HEK293 (cell line): Measurements from ENCODE around the gene METTL21A.

Source experiments
- CTCF ChIA-PET: fragments of 350-600 bp; formaldehyde crosslinking; extraction: SDS; loops from one replicate; lab custom pipeline; 2021; ENCODE audit warnings: antibody characterized with exemption; lab: Yijun Ruan, JAX
- POLR2A ChIA-PET: fragments of 300-600 bp; formaldehyde crosslinking; extraction: SDS; loops from one replicate; lab custom pipeline; 2020; ENCODE audit warnings: antibody characterized with exemption, inconsistent platforms; lab: Yijun Ruan, JAX
- H3K27ac ChIP-seq: fragments of 200-500 bp; sonication (Bioruptor generic); 2 replicates; pipeline ENCODE4 v1.5.1; 2014; ENCODE audit warnings: low read depth, low read length, control low read depth, inconsistent platforms; ENCODE audit errors: extremely low read depth
- H3K36me3 ChIP-seq, 2 experiments: fragments of 200-500 bp in 1 of 2; sonication (Bioruptor generic) in 1 of 2; 1 replicate in 1 of 2; 2 replicates in 1 of 2; pipeline ENCODE4 v1.5.1; 2014 to 2017; ENCODE audit warnings: inconsistent platforms in 2 of 2, low read length in 2 of 2; ENCODE audit not compliant: control insufficient read depth in 2 of 2, insufficient read depth in 1 of 2
- H3K4me1 ChIP-seq: fragments of 200-500 bp; sonication (Bioruptor generic); 2 replicates; pipeline ENCODE4 v1.5.1; 2014; ENCODE audit warnings: mild to moderate bottlenecking, low read length, inconsistent platforms; ENCODE audit not compliant: control insufficient read depth, insufficient read depth
- H3K4me3 ChIP-seq: 2 replicates; pipeline ENCODE4 v1.5.1; 2011; ENCODE audit warnings: low read depth, mild to moderate bottlenecking, control low read depth, low read length, moderate library complexity
- H3K9me3 ChIP-seq: fragments of 200-500 bp; sonication (Bioruptor generic); 2 replicates; pipeline ENCODE4 v1.5.1; 2014; ENCODE audit warnings: low read depth, low read length, inconsistent platforms; ENCODE audit not compliant: control insufficient read depth, insufficient read depth
- BCL11A ChIP-seq: fragments of 450-650 bp; formaldehyde crosslinking; IDR thresholded peaks from 2 replicates; pipeline ENCODE4 v1.5.1; 2016; ENCODE audit warnings: low read depth, missing biosample characterization, missing genetic modification characterization
- HIC1 ChIP-seq: fragments of 450-650 bp; formaldehyde crosslinking; IDR thresholded peaks from 2 replicates; pipeline ENCODE4 v1.5.1; 2016; ENCODE audit warnings: missing biosample characterization, missing genetic modification characterization
- KLF8 ChIP-seq: fragments of 450-650 bp; formaldehyde crosslinking; IDR thresholded peaks from 2 replicates; pipeline ENCODE4 v1.5.1; 2016; ENCODE audit warnings: missing biosample characterization, missing genetic modification characterization
- KLF9 ChIP-seq: fragments of 450-650 bp; formaldehyde crosslinking; IDR thresholded peaks from 2 replicates; pipeline ENCODE4 v1.5.1; 2016; ENCODE audit warnings: missing biosample characterization, missing genetic modification characterization, low read depth
- MYNN ChIP-seq: fragments of 450-650 bp; formaldehyde crosslinking; IDR thresholded peaks from 2 replicates; pipeline ENCODE4 v1.5.1; 2016; ENCODE audit warnings: missing biosample characterization, missing genetic modification characterization, borderline replicate concordance
- OSR2 ChIP-seq: fragments of 450-650 bp; formaldehyde crosslinking; IDR thresholded peaks from 2 replicates; pipeline ENCODE4 v1.5.1; 2016; ENCODE audit warnings: missing biosample characterization, missing genetic modification characterization
- SP3 ChIP-seq: fragments of 450-650 bp; formaldehyde crosslinking; IDR thresholded peaks from 2 replicates; pipeline ENCODE4 v1.5.1; 2016; ENCODE audit warnings: missing biosample characterization, missing genetic modification characterization
- SP7 ChIP-seq: fragments of 450-650 bp; formaldehyde crosslinking; IDR thresholded peaks from 2 replicates; pipeline ENCODE4 v1.5.1; 2016; ENCODE audit warnings: missing biosample characterization, missing genetic modification characterization
- ZBTB44 ChIP-seq: fragments of 450-650 bp; IDR thresholded peaks from 2 replicates; pipeline ENCODE4 v1.5.1; 2018; ENCODE audit warnings: missing biosample characterization, mild to moderate bottlenecking, missing genetic modification characterization
- ZFHX2 ChIP-seq: fragments of 450-650 bp; formaldehyde crosslinking; conservative IDR thresholded peaks from 2 replicates; pipeline ENCODE4 v1.5.1; 2016; ENCODE audit warnings: missing biosample characterization, missing genetic modification characterization
- ZNF114 ChIP-seq: fragments of 450-650 bp; formaldehyde crosslinking; IDR thresholded peaks from 2 replicates; pipeline ENCODE4 v1.5.0; 2017; ENCODE audit warnings: missing biosample characterization, missing genetic modification characterization
- ZNF202 ChIP-seq: fragments of 450-650 bp; formaldehyde crosslinking; IDR thresholded peaks from 2 replicates; pipeline ENCODE4 v1.5.1; 2016; ENCODE audit warnings: missing biosample characterization, missing genetic modification characterization, borderline replicate concordance
- ZNF311 ChIP-seq: fragments of 450-650 bp; formaldehyde crosslinking; IDR thresholded peaks from 2 replicates; pipeline ENCODE4 v1.5.1; 2017; ENCODE audit warnings: missing biosample characterization, missing genetic modification characterization, borderline replicate concordance
- ZNF366 ChIP-seq: fragments of 450-650 bp; formaldehyde crosslinking; conservative IDR thresholded peaks from 2 replicates; pipeline ENCODE4 v1.5.1; 2016; ENCODE audit warnings: missing biosample characterization, missing genetic modification characterization
- ZNF404 ChIP-seq: fragments of 450-650 bp; formaldehyde crosslinking; IDR thresholded peaks from 2 replicates; pipeline ENCODE4 v1.5.1; 2017; ENCODE audit warnings: missing biosample characterization, missing genetic modification characterization
- ZNF544 ChIP-seq: fragments of 450-650 bp; formaldehyde crosslinking; IDR thresholded peaks from 2 replicates; pipeline ENCODE4 v1.5.0; 2017; ENCODE audit warnings: missing biosample characterization, missing genetic modification characterization
- ZNF561 ChIP-seq: fragments of 450-650 bp; IDR thresholded peaks from 2 replicates; pipeline ENCODE4 v1.5.1; 2018; ENCODE audit warnings: missing biosample characterization, missing genetic modification characterization, borderline replicate concordance
- ZNF645 ChIP-seq: fragments of 450-650 bp; formaldehyde crosslinking; IDR thresholded peaks from 2 replicates; pipeline ENCODE4; 2016; ENCODE audit warnings: missing biosample characterization, missing genetic modification characterization
- ZNF747 ChIP-seq: fragments of 450-650 bp; formaldehyde crosslinking; IDR thresholded peaks from 2 replicates; pipeline ENCODE4 v1.5.1; 2016; ENCODE audit warnings: missing biosample characterization, missing genetic modification characterization
- TF ChIP-seq, protein P1 (sequence below): fragments of 450-650 bp; formaldehyde crosslinking; IDR thresholded peaks from 2 replicates; pipeline ENCODE4 v1.5.1; 2016; ENCODE audit warnings: missing biosample characterization, missing genetic modification characterization
- TF ChIP-seq, protein P2 (sequence below): fragments of 450-650 bp; formaldehyde crosslinking; IDR thresholded peaks from 2 replicates; pipeline ENCODE4 v1.5.1; 2017; ENCODE audit warnings: missing biosample characterization, missing genetic modification characterization
- TF ChIP-seq, protein P3 (sequence below): fragments of 450-650 bp; formaldehyde crosslinking; IDR thresholded peaks from 2 replicates; pipeline ENCODE4 v1.5.0; 2017; ENCODE audit warnings: missing biosample characterization, missing genetic modification characterization, borderline replicate concordance

Gene METTL21A

GRCh38 chr2:207663870-207664545 lies 38.8 kb upstream of the METTL21A start:
- no peaks in the 10 kb centered on the region for H3K9me3 ChIP-seq
- no peaks in the 10 kb centered on the region for H3K36me3 ChIP-seq
- peaks cover 2% of the 10 kb centered on the region; the same call in 1 of the 2 replicates for H3K4me1 ChIP-seq
- no peak overlapping the region for H3K4me3 ChIP-seq
- no peak overlapping the region for H3K27ac ChIP-seq
- POLR2A ChIA-PET = no interaction called here
- CTCF ChIA-PET = no interaction called here
- TF ChIP-seq KLF9 (tag by site-specific recombination) (no peak), OSR2 (tag by site-specific recombination) (peak; percentile 67), KLF8 (tag by site-specific recombination) (0 out of 2 replicates have a peak, but pooled peaks have one; percentile 9), ZNF645 (tag by site-specific recombination) (no peak), ZFHX2 (tag by site-specific recombination) (no peak), ZNF561 (tag by site-specific recombination) (no peak), SP7 (tag by site-specific recombination) (peak; percentile 53; the same call in 1 of the 2 replicates), ZNF747 (tag by site-specific recombination) (no peak), SP3 (tag by site-specific recombination) (no peak), ZNF114 (tag by site-specific recombination) (no peak), ZNF311 (no peak), ZNF366 (tag by site-specific recombination) (0 out of 2 replicates have a peak, but pooled peaks have one; percentile 24), MYNN (tag by site-specific recombination) (no peak), ZNF544 (no peak), HIC1 (tag by site-specific recombination) (no peak), ZNF404 (no peak), ZNF202 (tag by site-specific recombination) (no peak), ZBTB44 (tag by site-specific recombination) (peak; percentile 30; the same call in 1 of the 2 replicates), BCL11A (no peak)
- TF ChIP-seq, protein P1, sequence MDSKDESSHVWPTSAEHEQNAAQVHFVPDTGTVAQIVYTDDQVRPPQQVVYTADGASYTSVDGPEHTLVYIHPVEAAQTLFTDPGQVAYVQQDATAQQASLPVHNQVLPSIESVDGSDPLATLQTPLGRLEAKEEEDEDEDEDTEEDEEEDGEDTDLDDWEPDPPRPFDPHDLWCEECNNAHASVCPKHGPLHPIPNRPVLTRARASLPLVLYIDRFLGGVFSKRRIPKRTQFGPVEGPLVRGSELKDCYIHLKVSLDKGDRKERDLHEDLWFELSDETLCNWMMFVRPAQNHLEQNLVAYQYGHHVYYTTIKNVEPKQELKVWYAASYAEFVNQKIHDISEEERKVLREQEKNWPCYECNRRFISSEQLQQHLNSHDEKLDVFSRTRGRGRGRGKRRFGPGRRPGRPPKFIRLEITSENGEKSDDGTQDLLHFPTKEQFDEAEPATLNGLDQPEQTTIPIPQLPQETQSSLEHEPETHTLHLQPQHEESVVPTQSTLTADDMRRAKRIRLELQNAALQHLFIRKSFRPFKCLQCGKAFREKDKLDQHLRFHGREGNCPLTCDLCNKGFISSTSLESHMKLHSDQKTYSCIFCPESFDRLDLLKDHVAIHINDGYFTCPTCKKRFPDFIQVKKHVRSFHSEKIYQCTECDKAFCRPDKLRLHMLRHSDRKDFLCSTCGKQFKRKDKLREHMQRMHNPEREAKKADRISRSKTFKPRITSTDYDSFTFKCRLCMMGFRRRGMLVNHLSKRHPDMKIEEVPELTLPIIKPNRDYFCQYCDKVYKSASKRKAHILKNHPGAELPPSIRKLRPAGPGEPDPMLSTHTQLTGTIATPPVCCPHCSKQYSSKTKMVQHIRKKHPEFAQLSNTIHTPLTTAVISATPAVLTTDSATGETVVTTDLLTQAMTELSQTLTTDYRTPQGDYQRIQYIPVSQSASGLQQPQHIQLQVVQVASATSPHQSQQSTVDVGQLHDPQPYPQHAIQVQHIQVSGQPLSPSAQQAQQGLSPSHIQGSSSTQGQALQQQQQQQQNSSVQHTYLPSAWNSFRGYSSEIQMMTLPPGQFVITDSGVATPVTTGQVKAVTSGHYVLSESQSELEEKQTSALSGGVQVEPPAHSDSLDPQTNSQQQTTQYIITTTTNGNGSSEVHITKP (tag by site-specific recombination) = no peak
- TF ChIP-seq, protein P2, sequence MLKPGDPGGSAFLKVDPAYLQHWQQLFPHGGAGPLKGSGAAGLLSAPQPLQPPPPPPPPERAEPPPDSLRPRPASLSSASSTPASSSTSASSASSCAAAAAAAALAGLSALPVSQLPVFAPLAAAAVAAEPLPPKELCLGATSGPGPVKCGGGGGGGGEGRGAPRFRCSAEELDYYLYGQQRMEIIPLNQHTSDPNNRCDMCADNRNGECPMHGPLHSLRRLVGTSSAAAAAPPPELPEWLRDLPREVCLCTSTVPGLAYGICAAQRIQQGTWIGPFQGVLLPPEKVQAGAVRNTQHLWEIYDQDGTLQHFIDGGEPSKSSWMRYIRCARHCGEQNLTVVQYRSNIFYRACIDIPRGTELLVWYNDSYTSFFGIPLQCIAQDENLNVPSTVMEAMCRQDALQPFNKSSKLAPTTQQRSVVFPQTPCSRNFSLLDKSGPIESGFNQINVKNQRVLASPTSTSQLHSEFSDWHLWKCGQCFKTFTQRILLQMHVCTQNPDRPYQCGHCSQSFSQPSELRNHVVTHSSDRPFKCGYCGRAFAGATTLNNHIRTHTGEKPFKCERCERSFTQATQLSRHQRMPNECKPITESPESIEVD = peak; percentile 84
- TF ChIP-seq, protein P3, sequence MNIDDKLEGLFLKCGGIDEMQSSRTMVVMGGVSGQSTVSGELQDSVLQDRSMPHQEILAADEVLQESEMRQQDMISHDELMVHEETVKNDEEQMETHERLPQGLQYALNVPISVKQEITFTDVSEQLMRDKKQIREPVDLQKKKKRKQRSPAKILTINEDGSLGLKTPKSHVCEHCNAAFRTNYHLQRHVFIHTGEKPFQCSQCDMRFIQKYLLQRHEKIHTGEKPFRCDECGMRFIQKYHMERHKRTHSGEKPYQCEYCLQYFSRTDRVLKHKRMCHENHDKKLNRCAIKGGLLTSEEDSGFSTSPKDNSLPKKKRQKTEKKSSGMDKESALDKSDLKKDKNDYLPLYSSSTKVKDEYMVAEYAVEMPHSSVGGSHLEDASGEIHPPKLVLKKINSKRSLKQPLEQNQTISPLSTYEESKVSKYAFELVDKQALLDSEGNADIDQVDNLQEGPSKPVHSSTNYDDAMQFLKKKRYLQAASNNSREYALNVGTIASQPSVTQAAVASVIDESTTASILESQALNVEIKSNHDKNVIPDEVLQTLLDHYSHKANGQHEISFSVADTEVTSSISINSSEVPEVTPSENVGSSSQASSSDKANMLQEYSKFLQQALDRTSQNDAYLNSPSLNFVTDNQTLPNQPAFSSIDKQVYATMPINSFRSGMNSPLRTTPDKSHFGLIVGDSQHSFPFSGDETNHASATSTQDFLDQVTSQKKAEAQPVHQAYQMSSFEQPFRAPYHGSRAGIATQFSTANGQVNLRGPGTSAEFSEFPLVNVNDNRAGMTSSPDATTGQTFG (tag by site-specific recombination) = no peak
